ENCODE data around the gene CKS1B.

DNA sequence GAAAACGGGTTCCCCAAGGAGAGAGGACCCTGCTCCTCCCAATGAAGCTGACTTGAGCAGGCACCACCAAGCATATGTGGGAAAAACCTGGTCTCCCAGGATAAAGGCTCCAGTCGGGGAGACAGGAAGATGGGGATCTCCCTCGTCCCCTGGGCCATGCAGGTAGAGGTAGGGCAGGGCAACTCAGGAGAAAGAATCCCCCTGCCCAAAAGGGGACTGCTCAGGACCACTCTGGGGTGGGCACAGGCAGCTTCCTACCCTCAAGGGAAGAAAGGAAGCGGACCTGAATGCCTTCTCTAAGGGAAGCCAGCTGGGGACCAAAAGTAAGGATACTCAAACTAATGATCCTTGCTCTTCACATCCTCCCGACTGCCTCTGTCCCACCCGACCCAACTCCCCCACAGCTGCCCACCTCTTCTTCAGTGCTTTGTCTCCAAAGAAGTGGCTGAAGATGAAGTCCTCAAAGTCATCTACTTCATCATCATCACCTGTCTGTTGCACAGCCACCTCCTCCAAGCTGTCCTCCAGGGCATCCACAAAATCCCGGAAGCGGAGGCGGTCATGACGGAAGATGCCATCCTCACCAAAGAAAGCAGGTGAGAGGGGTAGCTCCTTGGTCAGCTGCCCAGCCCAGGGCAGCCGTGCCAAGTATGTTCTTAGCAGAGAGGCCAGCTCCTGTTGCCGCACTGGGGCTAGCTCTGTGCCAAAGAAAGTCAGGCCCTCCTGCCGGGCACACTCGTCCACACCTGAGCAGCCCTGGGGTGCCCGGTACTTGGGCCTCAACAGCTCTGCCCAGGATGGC lies 29.1 kb upstream of the CKS1B start:
- TF ChIP-seq POLR2AphosphoS5 (IDR thresholded peaks at IDR 0.05) (no peak), POLR2A (IDR thresholded peaks at IDR 0.05) (no peak)
- TF ChIP-seq, protein P1, sequence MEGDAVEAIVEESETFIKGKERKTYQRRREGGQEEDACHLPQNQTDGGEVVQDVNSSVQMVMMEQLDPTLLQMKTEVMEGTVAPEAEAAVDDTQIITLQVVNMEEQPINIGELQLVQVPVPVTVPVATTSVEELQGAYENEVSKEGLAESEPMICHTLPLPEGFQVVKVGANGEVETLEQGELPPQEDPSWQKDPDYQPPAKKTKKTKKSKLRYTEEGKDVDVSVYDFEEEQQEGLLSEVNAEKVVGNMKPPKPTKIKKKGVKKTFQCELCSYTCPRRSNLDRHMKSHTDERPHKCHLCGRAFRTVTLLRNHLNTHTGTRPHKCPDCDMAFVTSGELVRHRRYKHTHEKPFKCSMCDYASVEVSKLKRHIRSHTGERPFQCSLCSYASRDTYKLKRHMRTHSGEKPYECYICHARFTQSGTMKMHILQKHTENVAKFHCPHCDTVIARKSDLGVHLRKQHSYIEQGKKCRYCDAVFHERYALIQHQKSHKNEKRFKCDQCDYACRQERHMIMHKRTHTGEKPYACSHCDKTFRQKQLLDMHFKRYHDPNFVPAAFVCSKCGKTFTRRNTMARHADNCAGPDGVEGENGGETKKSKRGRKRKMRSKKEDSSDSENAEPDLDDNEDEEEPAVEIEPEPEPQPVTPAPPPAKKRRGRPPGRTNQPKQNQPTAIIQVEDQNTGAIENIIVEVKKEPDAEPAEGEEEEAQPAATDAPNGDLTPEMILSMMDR (IDR thresholded peaks at IDR 0.05): no peak
